Fibroblast of lung (primary cell): ENCODE data around the gene ZNF639.

Experiments used
- CTCF ChIP-seq, 2 donors: IDR thresholded peaks in 1 of 2; conservative IDR thresholded peaks in 1 of 2; 1 replicate in 1 of 2; 2 replicates in 1 of 2; pipeline ENCODE4 v1.5.1; 2011 to 2012; ENCODE audit warnings: low read length in 2 of 2, control low read depth in 1 of 2, inconsistent platforms in 1 of 2, low read depth in 1 of 2, mild to moderate bottlenecking in 1 of 2
- EZH2 ChIP-seq: IDR thresholded peaks from 2 replicates; pipeline ENCODE4 v1.5.1; 2012; ENCODE audit warnings: low read length, control low read depth, mild to moderate bottlenecking; ENCODE audit errors: missing control alignments

- TF ChIP-seq CTCF (conservative IDR thresholded peaks at IDR 0.05 in 1 of 2, IDR thresholded peaks at IDR 0.05 in 1 of 2; ENCODE audit: low read depth in 1 of 2, low read length in 2 of 2) = no peak
- no peak for TF ChIP-seq EZH2
These were observed 10.3 kb downstream of the ZNF639 start for GRCh38 chr3:179333084-179333483.
